Tibial artery (tissue), 4 donors: ENCODE measurements around the gene RTN4IP1.

ENCODE experiments used
- DNase-seq, 2 donors: peaks; one replicate each; pipeline ENCODE4 v3.0.0-alpha.2; 2019
- H3K27ac ChIP-seq, 2 donors: fragments of 200-600 bp; sonication (generic) in 1 of 2; 1 replicate in 1 of 2; 2 replicates in 1 of 2; pipeline ENCODE4 v1.5.1; 2018 to 2019; ENCODE audit warnings: mild to moderate bottlenecking in 1 of 2
- H3K27me3 ChIP-seq, 2 donors: fragments of 200-600 bp; sonication (generic) in 1 of 2; one replicate each; pipeline versions ENCODE4 v1.5.1 to v1.6.0; 2016 to 2019
- H3K36me3 ChIP-seq, 3 donors: fragments of 200-600 bp; sonication (generic) in 2 of 3; one replicate each; pipeline ENCODE4 v1.5.1; 2016 to 2019; ENCODE audit warnings: mild to moderate bottlenecking in 2 of 3
- H3K4me1 ChIP-seq, 4 donors: fragments of 200-600 bp; sonication (generic) in 2 of 4; 1 replicate in 3 of 4; 2 replicates in 1 of 4; pipeline ENCODE4 v1.5.1; 2016 to 2019
- H3K4me3 ChIP-seq, 2 donors: fragments of 200-600 bp; sonication (generic) in 1 of 2; 1 replicate in 1 of 2; 2 replicates in 1 of 2; pipeline ENCODE4 v1.5.1; 2018 to 2019; ENCODE audit warnings: mild to moderate bottlenecking in 2 of 2
- H3K9me3 ChIP-seq, 3 donors: fragments of 200-600 bp; sonication (generic) in 1 of 3; one replicate each; pipeline ENCODE4 v1.5.1; 2016 to 2019
- CTCF ChIP-seq, 2 experiments: fragments of 200-600 bp in 1 of 2; fragments of 450-650 bp in 1 of 2; IDR thresholded peaks; one replicate each; pipeline ENCODE4 v1.5.1; 2017 to 2019; ENCODE audit warnings: antibody characterized with exemption in 2 of 2, mild to moderate bottlenecking in 1 of 2, moderate library complexity in 1 of 2
- intact Hi-C: fragments of 100-400 bp; cut with DNase I; formaldehyde crosslinking; loops from one replicate; pipeline ENCODE4 v1.15.0; 2023; ENCODE audit warnings: low total_unique reads

RTN4IP1 gene

GRCh38 chr6:106546691-106547414, 82.4 kb downstream of the RTN4IP1 start:
- no peak for TF ChIP-seq CTCF (IDR thresholded peaks at IDR 0.05)
- H3K36me3 ChIP-seq: no peaks in the 10 kb centered on the region
- intact Hi-C loops: no loop called here
- peaks cover 0 to 23% (median 10%) of the 10 kb centered on the region in 4 donors for H3K4me1 ChIP-seq
- no peak for DNase-seq
- no peak overlapping the region for H3K4me3 ChIP-seq
- H3K9me3 ChIP-seq: no peaks in the 10 kb centered on the region
- peak overlapping the region; percentile 2 to 9 for H3K27ac ChIP-seq
- no peaks in the 10 kb centered on the region for H3K27me3 ChIP-seq

- no peak for DNase-seq
- Histone ChIP-seq H3K4me1 (peaks cover 0 to 23% (median 10%) of the 10 kb centered on the region in 4 donors), H3K27ac (peak overlapping the region; percentile 2 to 9), H3K36me3 (no peaks in the 10 kb centered on the region), H3K9me3 (no peaks in the 10 kb centered on the region), H3K4me3 (no peak overlapping the region), H3K27me3 (no peaks in the 10 kb centered on the region)
- intact Hi-C loops: no loop called here
- no peak for TF ChIP-seq CTCF (IDR thresholded peaks at IDR 0.05)
These were observed 83.0 kb downstream of the RTN4IP1 start for GRCh38 chr6:106546261-106546690.

GRCh38 chr6:106540907-106541306, 88.4 kb downstream of the RTN4IP1 start:
- intact Hi-C loops: no loop called here
- no peak for DNase-seq
- Histone ChIP-seq H3K9me3 (no peaks in the 10 kb centered on the region), H3K27me3 (no peaks in the 10 kb centered on the region), H3K27ac (no peak overlapping the region), H3K4me1 (peaks cover 0 to 4% (median under 1%) of the 10 kb centered on the region in 4 donors), H3K4me3 (no peak overlapping the region), H3K36me3 (no peaks in the 10 kb centered on the region)
- TF ChIP-seq CTCF (IDR thresholded peaks at IDR 0.05): no peak

GRCh38 chr6:106540432-106540831, 88.9 kb downstream of the RTN4IP1 start:
- no peaks in the 10 kb centered on the region for H3K27me3 ChIP-seq
- intact Hi-C loops: no loop called here
- DNase-seq: no peak
- no peak overlapping the region for H3K27ac ChIP-seq
- no peaks in the 10 kb centered on the region for H3K9me3 ChIP-seq
- H3K4me3 ChIP-seq: no peak overlapping the region
- no peaks in the 10 kb centered on the region for H3K36me3 ChIP-seq
- no peak for TF ChIP-seq CTCF (IDR thresholded peaks at IDR 0.05)
- no peaks in the 10 kb centered on the region for H3K4me1 ChIP-seq

- Histone ChIP-seq H3K27me3 (no peaks in the 10 kb centered on the region), H3K36me3 (no peaks in the 10 kb centered on the region), H3K9me3 (no peaks in the 10 kb centered on the region), H3K4me1 (no peaks in the 10 kb centered on the region), H3K4me3 (no peak overlapping the region), H3K27ac (no peak overlapping the region)
- DNase-seq: peak in 1 of 2 donors; percentile 45
- intact Hi-C loops: no loop called here
- TF ChIP-seq CTCF (IDR thresholded peaks at IDR 0.05): no peak
These were observed 89.4 kb downstream of the RTN4IP1 start for GRCh38 chr6:106539936-106540335.
